Measurements from ENCODE around the gene LAGE3.

LAGE3 gene

DNA sequence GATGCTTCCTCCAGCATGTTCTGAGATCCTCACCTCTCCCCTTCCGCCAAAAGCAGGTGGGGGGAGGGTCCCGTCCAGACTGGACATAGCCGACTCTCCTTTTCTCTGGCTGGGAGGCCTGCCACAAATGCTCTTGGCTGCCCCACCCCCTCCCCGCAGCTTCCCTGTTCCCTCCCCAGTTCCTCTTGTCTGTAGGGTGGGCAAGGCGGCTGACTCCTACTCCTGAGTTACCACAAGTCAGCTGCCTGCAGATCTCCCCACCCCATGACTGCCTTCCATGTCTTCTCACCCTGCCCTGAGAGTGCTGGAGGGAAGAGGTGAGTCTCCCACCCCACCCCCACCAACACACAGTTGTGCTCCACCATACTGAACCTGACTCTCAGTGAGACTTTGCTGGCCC is 47.7 kb downstream of the LAGE3 start:
- peak; percentile 46 for DNase-seq

DNA sequence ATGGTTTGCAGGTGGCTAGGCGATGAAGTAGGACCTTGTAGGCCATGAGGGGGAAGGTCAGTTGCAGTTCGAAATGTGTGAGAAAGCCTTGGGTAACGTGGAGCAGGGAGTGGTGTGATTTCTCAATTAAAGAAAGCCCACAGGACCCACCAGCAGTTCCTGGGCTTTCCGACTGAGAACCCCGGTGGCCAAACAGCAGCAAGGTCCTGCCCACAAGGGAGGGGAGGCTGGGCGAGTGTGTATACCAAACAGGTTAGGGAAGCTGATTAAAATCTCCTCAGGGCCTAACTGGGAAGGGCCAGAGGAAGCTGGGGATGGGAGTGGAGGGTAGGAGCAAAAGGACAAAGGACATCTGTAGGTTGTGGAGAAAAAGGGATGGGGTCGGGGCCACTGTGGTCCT is 48.2 kb downstream of the LAGE3 start:
- peak; percentile 47 for DNase-seq

DNA sequence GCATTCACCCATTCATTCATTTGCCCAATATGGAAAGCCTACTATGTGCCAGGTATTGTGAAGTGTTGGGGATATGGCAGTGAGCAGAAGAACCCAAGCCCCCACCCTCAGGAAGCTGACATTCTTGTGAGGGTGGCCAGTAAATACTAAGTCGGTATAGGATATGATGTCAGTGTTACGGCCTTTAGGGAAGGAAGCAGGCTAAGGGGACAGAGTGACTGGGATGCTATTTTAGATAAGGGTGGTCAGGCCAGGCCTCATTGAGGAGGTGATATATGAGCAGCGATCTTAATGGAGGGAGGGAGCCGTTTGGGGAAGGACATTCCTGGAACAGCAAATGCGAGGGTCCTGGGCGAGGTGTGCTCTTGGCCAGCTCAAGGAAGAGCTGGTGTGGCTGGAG is 48.6 kb downstream of the LAGE3 start:
- DNase-seq, result no peak

DNA sequence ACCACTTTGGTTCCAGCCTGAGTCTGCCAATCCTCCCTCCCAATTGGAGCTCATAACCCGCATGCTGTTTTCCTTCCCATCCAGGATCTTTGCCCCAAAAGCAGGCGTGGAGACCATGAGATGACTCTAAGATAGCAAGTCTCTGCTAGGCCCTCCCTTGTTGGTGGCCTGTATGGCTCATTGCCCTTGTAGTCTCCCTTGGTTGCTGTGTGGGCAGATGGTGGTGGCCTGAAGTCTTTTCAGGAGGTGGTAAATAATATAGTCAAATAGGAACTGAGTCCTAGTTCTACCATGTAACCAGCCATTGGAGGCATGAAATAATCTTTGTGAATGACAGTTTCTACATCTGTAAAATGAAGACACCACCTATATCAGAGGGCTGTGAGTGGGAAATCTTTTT is 49.4 kb downstream of the LAGE3 start:
- no peak for DNase-seq

DNA sequence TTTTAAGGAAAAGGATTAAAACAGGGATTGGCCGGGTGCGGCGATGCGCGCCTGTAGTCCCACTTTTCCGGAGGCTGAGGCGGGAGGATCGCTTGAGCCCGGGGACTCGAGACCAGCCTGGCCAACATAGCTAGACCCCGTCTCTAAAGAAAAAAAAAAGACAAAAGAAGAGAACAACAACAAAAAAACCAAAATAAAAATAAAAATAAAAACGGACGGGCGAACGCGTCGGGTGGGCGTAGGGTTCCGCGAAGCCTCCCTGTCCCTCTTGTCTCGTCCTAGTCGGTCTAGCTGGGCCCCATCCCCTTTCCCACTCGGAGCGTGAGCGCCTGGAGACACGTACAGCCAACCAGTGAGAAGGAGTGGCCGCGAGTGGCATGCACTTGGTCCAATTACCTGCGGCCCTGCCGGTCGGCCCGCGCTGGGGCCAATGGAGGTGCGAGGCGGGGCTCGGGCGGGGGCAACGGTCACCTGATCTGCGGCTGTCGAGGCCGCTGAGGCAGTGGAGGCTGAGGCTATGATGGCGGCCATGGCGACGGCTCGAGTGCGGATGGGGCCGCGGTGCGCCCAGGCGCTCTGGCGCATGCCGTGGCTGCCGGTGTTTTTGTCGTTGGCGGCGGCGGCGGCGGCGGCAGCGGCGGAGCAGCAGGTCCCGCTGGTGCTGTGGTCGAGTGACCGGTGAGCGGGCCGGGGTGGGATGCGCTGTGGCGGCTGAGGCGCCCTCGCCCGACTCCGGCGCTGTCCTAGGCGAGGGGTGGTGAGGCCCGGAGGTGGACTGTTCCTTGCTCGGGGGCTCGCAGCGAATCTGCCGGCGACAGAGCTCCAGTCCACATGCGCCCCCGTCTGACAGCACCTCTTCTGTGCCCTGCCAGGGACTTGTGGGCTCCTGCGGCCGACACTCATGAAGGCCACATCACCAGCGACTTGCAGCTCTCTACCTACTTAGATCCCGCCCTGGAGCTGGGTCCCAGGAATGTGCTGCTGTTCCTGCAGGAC is 50.6 kb downstream of the LAGE3 start, which contains the start of gene ATP6AP1:
Gene ATP6AP1 (plus strand): TSS at position 502 of the 996 bp plus-strand sequence. CDS start 16 bp downstream, at position 518.
- DNase-seq, result peak; percentile 89
